A673 (cell line): ENCODE data around the gene TCF15.

ENCODE experiments used
- EZH2 ChIP-seq: fragments of 200-600 bp; sonication (generic); IDR thresholded peaks from 2 replicates; pipeline ENCODE4 v1.6.1; 2017; ENCODE audit warnings: borderline replicate concordance, low read depth, mild to moderate bottlenecking, mixed read lengths, antibody characterized with exemption, low read length; ENCODE audit not compliant: poor library complexity, severe bottlenecking
- TF ChIP-seq, protein P1 (sequence below): fragments of 300-800, 200-600 bp; sonication (generic); conservative IDR thresholded peaks from 2 replicates; pipeline ENCODE4 v1.5.1; 2017; ENCODE audit warnings: low read depth, mild to moderate bottlenecking, antibody characterized with exemption, low read length, moderate library complexity, mixed read lengths

- TF ChIP-seq, protein P1, sequence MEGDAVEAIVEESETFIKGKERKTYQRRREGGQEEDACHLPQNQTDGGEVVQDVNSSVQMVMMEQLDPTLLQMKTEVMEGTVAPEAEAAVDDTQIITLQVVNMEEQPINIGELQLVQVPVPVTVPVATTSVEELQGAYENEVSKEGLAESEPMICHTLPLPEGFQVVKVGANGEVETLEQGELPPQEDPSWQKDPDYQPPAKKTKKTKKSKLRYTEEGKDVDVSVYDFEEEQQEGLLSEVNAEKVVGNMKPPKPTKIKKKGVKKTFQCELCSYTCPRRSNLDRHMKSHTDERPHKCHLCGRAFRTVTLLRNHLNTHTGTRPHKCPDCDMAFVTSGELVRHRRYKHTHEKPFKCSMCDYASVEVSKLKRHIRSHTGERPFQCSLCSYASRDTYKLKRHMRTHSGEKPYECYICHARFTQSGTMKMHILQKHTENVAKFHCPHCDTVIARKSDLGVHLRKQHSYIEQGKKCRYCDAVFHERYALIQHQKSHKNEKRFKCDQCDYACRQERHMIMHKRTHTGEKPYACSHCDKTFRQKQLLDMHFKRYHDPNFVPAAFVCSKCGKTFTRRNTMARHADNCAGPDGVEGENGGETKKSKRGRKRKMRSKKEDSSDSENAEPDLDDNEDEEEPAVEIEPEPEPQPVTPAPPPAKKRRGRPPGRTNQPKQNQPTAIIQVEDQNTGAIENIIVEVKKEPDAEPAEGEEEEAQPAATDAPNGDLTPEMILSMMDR, result no peak
- no peak for TF ChIP-seq EZH2
These were observed 45.9 kb downstream of the TCF15 start for GRCh38 chr20:564192-564591.
